Large intestine (tissue), 12 donors: ENCODE measurements around the gene PCARE. TPM values are rescaled to one million over a fixed set of nuclear protein-coding genes. Genes with fewer than 3 reads are reported as not detected.

Experiments
- DNase-seq, 2 donors: peaks; one replicate each; pipeline versions ENCODE4 v3.0.0 to v3.0.0-alpha.2; 2013
- H3K27ac ChIP-seq: one replicate; pipeline ENCODE4 v1.5.1; 2013; ENCODE audit warnings: low read length
- H3K27me3 ChIP-seq: 2 replicates; pipeline ENCODE4 v1.6.1; 2013; ENCODE audit warnings: low read length; ENCODE audit not compliant: control insufficient read depth, insufficient read depth
- H3K36me3 ChIP-seq: 2 replicates; pipeline ENCODE4 v1.6.1; 2013; ENCODE audit warnings: low read length; ENCODE audit not compliant: control insufficient read depth, insufficient read depth
- H3K4me1 ChIP-seq: one replicate; pipeline ENCODE4 v1.6.1; 2013; ENCODE audit warnings: low read length; ENCODE audit not compliant: control insufficient read depth, insufficient read depth
- H3K4me3 ChIP-seq: one replicate; pipeline ENCODE4 v1.5.1; 2013; ENCODE audit warnings: low read length
- H3K9me3 ChIP-seq: one replicate; pipeline ENCODE4 v1.6.1; 2013; ENCODE audit warnings: mild to moderate bottlenecking, low read depth, low read length, moderate library complexity; ENCODE audit not compliant: control insufficient read depth
- whole genome bisulfite sequencing: methylation state at CpG from one replicate; pipeline ENCODE4 v1.1.5; 2013; ENCODE audit warnings: low lambda C conversion rate; ENCODE audit not compliant: insufficient coverage; 5-methylcytosine and 5-hydroxymethylcytosine counted together
- long read RNA-seq, 11 donors: transcript quantifications; one replicate each; lab custom pipeline, GENCODE V29; 2026
- polyA plus RNA-seq: library from polyadenylated mRNA; unstranded; fragments of 120-200 nt; gene quantifications from one replicate; pipeline ENCODE4 v1.2.1, GENCODE V29; 2013

Gene PCARE
- polyA plus RNA-seq, result 0.01 TPM
- long read RNA-seq, donor 1, result 0 reads
- long read RNA-seq, donor 2, result 0 reads
- long read RNA-seq, donor 3, result 0 reads
- long read RNA-seq, donor 4, result 0 reads
- long read RNA-seq, donor 5, result 0 reads
- long read RNA-seq, donor 6, result 0 reads
- long read RNA-seq, donor 7, result 0 reads
- long read RNA-seq, donor 8, result 0 reads
- long read RNA-seq, donor 9, result 0 reads
- long read RNA-seq, donor 10, result 0 reads
- long read RNA-seq, donor 11, result 0 reads

- Histone ChIP-seq H3K4me1 (no peaks in the 10 kb centered on the region), H3K36me3 (no peaks in the 10 kb centered on the region), H3K27ac (no peak within 1 kb of the TSS), H3K4me3 (no peak within 1 kb of the TSS), H3K9me3 (no peaks in the 10 kb centered on the region), H3K27me3 (no peaks in the 10 kb centered on the region)
- no CpG with 5 or more reads among the region's 8 CpGs for WGBS
- DNase-seq, result no peak
Observed at GRCh38 chr2:29074411-29074810, at the start of gene PCARE. Gene PCARE (minus strand): TSS chr2:29074523. CDS start chr2:29074261, 262 bp downstream.

DNA sequence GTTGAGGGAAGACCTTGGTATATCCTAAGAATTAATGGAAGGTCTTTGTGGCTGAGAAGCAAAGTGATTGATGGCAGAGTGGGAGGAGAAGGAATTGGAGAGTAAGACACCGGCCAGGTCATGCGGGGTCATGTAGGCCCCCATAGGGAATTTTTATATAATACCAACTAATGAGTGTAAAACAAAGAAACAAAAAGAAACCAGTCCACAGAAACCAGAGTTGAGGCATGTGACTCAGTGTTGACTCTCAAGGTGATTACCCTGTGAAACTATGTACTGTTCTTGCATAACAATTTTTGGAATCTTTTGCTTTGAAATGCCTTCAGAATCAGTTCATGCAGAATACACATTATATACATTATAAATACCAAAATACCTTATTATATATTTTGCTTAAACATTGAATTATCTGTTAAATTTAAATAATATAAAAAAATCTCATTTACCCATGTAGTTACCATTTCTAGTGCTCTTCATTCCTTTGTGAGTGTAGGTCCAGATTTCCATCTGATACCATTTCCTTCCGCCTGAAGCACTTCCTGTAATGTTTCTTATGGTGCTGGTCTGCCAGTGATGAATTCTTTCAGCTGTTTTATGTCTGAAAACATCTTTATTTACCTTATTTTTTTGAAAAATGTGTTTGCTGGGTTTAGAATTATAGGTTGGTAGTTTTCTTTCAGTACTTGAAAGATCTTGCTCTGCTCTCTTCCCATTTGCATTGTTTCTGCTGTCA lies 49.5 kb upstream of the PCARE start:
- no peaks in the 10 kb centered on the region for H3K4me1 ChIP-seq
- H3K36me3 ChIP-seq, result no peaks in the 10 kb centered on the region
- no peak overlapping the region for H3K27ac ChIP-seq
- no peaks in the 10 kb centered on the region for H3K27me3 ChIP-seq
- no peak overlapping the region for H3K4me3 ChIP-seq
- WGBS, result 100% methylated on average over 1 of the region's 3 CpGs
- no peak for DNase-seq
- peaks cover 4% of the 10 kb centered on the region for H3K9me3 ChIP-seq

GRCh38 chr2:29120846-29121245 lies 46.5 kb upstream of the PCARE start:
- WGBS, result no CpG with 5 or more reads among the region's 2 CpGs
- Histone ChIP-seq H3K4me3 (no peak overlapping the region), H3K4me1 (no peaks in the 10 kb centered on the region), H3K27ac (no peak overlapping the region), H3K27me3 (peaks cover 11% of the 10 kb centered on the region), H3K36me3 (no peaks in the 10 kb centered on the region), H3K9me3 (peaks cover 4% of the 10 kb centered on the region)
- no peak for DNase-seq

- Histone ChIP-seq H3K36me3 (no peaks in the 10 kb centered on the region), H3K27me3 (peaks cover 21% of the 10 kb centered on the region), H3K9me3 (peaks cover 3% of the 10 kb centered on the region), H3K4me1 (peaks cover 2% of the 10 kb centered on the region), H3K4me3 (no peak overlapping the region), H3K27ac (no peak overlapping the region)
- WGBS, result 92% methylated on average over 2 of the region's 4 CpGs
- no peak for DNase-seq
Observed at GRCh38 chr2:29119211-29119610, 44.9 kb upstream of the PCARE start.

DNA sequence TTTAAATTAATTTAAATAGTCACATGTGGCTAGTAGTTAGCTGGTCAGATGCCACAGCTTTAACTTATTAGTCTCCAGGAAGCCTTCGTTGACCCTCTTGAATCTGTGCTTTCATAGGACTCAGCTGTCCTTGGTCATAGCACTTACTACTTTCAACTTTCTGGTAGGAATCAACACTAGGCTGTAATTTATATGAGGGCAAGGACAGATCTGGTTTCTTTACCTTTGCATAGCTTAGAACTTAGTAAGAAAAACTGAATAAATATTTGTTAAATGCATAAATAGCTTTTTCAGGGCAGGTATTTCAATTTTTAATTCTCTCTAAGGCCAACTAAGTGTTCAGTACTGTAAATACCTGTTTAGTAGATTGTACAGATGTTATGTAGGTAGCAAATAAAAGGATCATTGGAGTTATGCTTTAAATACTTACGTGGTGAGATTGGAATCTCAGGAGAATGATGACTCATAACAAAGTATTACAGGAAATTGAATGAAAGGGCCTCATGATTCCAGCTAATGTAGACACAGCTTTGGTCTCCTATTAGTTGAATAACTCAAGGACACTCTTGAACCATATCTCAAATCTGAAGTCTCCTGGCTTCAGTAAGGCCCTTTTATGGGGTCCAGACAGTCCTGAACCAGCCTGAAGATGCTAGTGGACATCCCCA lies 43.4 kb upstream of the PCARE start:
- Histone ChIP-seq H3K27me3 (peaks cover 34% of the 10 kb centered on the region), H3K27ac (no peak overlapping the region), H3K9me3 (no peaks in the 10 kb centered on the region), H3K4me3 (no peak overlapping the region), H3K4me1 (peaks cover 2% of the 10 kb centered on the region), H3K36me3 (no peaks in the 10 kb centered on the region)
- WGBS, result 71% methylated on average over 1 of the region's 2 CpGs
- DNase-seq, result no peak

DNA sequence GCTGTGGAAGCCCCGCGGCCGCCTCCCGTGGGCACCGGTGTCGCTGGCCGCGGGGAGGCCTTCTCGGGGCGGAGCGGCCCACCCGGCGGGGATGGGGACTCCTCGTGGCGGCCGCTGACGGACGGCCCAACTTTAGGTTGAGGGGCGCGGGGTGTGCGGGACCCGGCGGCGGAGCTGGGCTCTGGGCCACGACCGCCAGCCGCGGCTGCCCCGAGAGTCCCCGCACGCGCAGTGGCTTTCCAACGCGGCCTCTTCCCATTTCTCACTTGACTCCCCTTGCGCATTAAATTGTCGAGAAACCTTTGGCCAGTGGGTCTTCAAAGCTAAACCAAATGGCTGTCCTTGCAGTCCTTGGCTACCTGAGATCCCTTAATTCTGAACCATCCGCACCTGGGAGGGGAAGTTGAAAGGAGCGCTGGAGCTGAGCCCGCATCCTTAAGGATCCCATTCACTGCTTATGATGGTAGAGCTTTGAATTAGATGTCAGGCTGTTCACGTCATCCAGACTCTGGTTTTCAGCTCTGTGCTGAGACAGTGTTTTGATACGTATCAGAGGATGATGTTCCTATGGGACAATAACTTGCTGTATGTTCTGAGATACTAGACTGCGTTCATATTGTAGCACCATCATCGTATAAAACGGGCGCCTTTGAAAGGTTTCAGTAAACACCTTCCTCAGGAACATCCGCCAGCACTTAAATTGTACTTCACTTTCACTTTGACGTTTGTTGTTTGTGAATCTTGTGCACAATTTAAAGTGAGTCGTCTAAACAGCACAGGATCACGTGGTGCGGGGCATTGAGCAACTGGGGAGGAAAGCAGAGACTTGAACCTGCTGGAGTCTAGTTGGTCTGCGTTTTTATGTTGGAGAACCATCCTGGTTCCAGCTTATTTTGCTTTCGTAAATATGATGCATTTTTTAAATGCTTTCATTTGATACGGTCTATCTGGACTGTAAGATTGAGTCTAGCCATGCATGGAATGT lies 41.8 kb upstream of the PCARE start:
- 17% methylated on average over 1 of the region's 53 CpGs for WGBS
- H3K9me3 ChIP-seq, result no peaks in the 10 kb centered on the region
- H3K27me3 ChIP-seq, result peaks cover 37% of the 10 kb centered on the region
- peak overlapping the region; percentile 48 for H3K4me3 ChIP-seq
- peak in 1 of 2 donors; percentile 27 for DNase-seq
- no peaks in the 10 kb centered on the region for H3K36me3 ChIP-seq
- peak overlapping the region; percentile 33 for H3K27ac ChIP-seq
- H3K4me1 ChIP-seq, result peaks cover 2% of the 10 kb centered on the region

DNA sequence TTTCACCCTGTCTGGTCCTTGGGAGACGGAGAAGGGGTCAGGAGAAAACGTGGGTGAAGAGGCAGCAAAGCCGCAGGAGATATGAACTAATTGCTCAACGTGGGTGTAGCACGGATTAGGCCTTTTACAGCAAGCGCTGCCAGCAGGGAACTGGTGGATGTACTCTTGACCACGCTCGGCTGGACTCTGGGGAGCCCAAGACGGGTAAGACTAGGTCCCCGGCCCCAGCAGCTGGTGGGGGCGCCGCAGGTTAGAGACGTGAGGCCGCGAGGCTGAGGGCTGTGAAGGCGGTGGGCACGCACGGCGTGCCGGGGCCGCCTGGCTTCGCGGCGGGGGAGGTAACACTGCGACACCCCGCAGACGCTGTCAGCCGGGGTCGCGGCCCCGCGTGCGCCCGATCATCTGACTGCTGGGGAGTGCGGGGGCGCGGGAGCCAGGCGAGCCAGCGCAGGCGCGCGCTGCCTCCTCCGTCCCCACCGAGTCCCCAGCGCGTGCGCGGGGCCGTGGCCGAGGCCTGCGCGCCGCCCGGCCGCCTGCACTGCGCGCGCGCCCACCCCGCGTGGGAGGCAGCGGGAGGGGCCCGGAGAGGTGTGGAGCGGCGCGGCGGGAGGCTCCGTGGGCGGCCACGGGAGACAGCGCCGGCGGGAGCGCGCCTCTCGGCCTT lies 40.8 kb upstream of the PCARE start, which contains the start of gene CLIP4:
TSS of gene CLIP4 (plus strand) at position 470 of the 664 bp plus-strand sequence. CDS start 5,974 bp downstream, outside the sequence.
- H3K4me1 ChIP-seq, result peaks cover 2% of the 10 kb centered on the region
- no peaks in the 10 kb centered on the region for H3K9me3 ChIP-seq
- H3K27ac ChIP-seq, result peak within 1 kb of the TSS; percentile 33
- peaks cover 41% of the 10 kb centered on the region for H3K27me3 ChIP-seq
- peak within 1 kb of the TSS; percentile 48 for H3K4me3 ChIP-seq
- peak; percentile 18 to 32 for DNase-seq
- H3K36me3 ChIP-seq, result no peaks in the 10 kb centered on the region
- WGBS, result no CpG with 5 or more reads among the region's 76 CpGs

DNA sequence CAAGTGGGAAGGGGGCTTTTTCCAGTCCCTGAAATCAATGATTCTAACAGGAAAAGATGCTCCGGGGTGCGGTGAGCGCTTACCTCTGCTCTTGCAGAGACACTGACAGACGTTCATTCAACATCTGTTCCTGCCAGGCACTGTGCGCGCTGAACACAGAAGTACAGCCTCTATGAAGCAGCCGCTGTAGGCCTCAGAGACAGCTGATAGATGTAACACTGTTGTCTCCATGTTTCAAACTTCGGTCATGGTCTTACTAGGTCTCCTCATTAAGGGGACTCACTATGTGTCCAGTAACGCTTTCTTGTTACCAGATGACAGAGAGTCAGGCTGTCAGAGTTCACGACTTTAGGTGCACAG lies 40.2 kb upstream of the PCARE start:
- Histone ChIP-seq H3K9me3 (no peaks in the 10 kb centered on the region), H3K4me1 (peaks cover 2% of the 10 kb centered on the region), H3K36me3 (no peaks in the 10 kb centered on the region), H3K27ac (no peak overlapping the region), H3K27me3 (peaks cover 41% of the 10 kb centered on the region), H3K4me3 (peak overlapping the region; percentile 21)
- DNase-seq, result no peak
- WGBS, result no CpG with 5 or more reads among the region's 10 CpGs

DNA sequence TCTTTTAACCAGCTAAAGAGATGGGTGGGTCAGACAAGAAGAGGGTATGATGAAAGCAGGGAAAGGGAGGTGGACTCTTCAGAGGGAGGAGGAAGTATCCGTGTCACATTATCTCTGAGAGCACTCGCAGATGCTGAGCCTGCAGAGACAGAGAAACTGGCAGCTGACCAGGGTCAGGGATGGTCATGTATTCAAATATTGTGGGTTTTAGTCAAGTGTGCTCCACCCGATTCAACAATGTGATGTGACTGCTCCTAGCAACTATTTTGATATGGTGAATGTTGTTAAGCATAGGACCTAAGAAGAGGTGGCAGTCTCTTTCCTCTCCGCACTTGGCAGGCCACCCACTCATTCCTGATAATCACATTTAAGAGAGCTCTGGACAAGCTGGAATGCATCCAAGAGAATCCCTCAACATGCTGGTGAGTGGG lies 39.6 kb upstream of the PCARE start:
- Histone ChIP-seq H3K27ac (no peak overlapping the region), H3K9me3 (no peaks in the 10 kb centered on the region), H3K4me3 (no peak overlapping the region), H3K36me3 (no peaks in the 10 kb centered on the region), H3K27me3 (peaks cover 41% of the 10 kb centered on the region), H3K4me1 (peaks cover 2% of the 10 kb centered on the region)
- no peak for DNase-seq
- WGBS, result no CpG with 5 or more reads among the region's 4 CpGs
